Gastrocnemius medialis (tissue), 4 donors: ENCODE results near the gene CCDC12. TPM values are rescaled to one million over a fixed set of nuclear protein-coding genes. Genes with fewer than 3 reads are reported as not detected.

Experiments
- ATAC-seq, 2 donors: fragments of 150-250 bp; one replicate each; pipeline ENCODE4 v1.9.1; 2016
- DNase-seq, 2 donors: peaks; one replicate each; pipeline ENCODE4 v3.0.0-alpha.2; 2019
- H3K27ac ChIP-seq, 4 donors: fragments of 200-600 bp; sonication (generic); 1 replicate in 1 of 4; 2 replicates in 3 of 4; pipeline ENCODE4 v1.5.1; 2016 to 2018; ENCODE audit warnings: mild to moderate bottlenecking in 2 of 4, moderate library complexity in 1 of 4
- H3K27me3 ChIP-seq, 3 donors: fragments of 200-600 bp; sonication (generic) in 2 of 3; 1 replicate in 1 of 3; 2 replicates in 2 of 3; pipeline versions ENCODE4 v1.5.1 to v1.6.0; 2016 to 2019; ENCODE audit warnings: mild to moderate bottlenecking in 1 of 3, moderate library complexity in 1 of 3
- H3K36me3 ChIP-seq, 2 donors: fragments of 200-600 bp; sonication (generic) in 1 of 2; one replicate each; pipeline ENCODE4 v1.5.1; 2017 to 2018
- H3K4me1 ChIP-seq, 2 donors: fragments of 200-600 bp; sonication (generic) in 1 of 2; one replicate each; pipeline ENCODE4 v1.5.1; 2016 to 2017; ENCODE audit warnings: mild to moderate bottlenecking in 2 of 2
- H3K4me3 ChIP-seq, 4 donors: fragments of 200-600 bp; sonication (generic) in 3 of 4; 1 replicate in 1 of 4; 2 replicates in 3 of 4; pipeline ENCODE4 v1.5.1; 2016 to 2019; ENCODE audit warnings: mild to moderate bottlenecking in 2 of 4
- H3K9me3 ChIP-seq, 3 donors: fragments of 200-600 bp; sonication (generic) in 2 of 3; 1 replicate in 1 of 3; 2 replicates in 2 of 3; pipeline ENCODE4 v1.5.1; 2016 to 2019
- POLR2A ChIP-seq, 2 donors: fragments of 450-650 bp; IDR thresholded peaks; one replicate each; pipeline ENCODE4 v1.6.1; 2017; ENCODE audit warnings: antibody characterized with exemption in 2 of 2, mild to moderate bottlenecking in 2 of 2, moderate library complexity in 2 of 2
- in situ Hi-C, 4 donors: fragments of 200-750 bp; cut with MboI; loops; one replicate each; pipeline versions ENCODE4 v1.15.0 to v1.8.0; 2017; ENCODE audit warnings: low sequenced_read_pairs in 4 of 4
- intact Hi-C: fragments of 100-400 bp; cut with DNase I; formaldehyde crosslinking; loops from one replicate; pipeline ENCODE4 v1.15.1; 2023; ENCODE audit warnings: low total_unique reads
- total RNA-seq, 4 donors: library from RNA; depleted of rRNA; stranded (reverse); fragments of >200 nt; gene quantifications; one replicate each; pipeline versions ENCODE4 v1.1.0 to v1.2.3, GENCODE V29; 2016
- TF ChIP-seq, protein P1 (sequence below), 5 experiments: fragments of 450-650 bp in 3 of 5; fragments of 200-600 bp in 2 of 5; sonication (generic) in 2 of 5; IDR thresholded peaks in 4 of 5; conservative IDR thresholded peaks in 1 of 5; 1 replicate in 4 of 5; 2 replicates in 1 of 5; pipeline ENCODE4 v1.5.1; 2016 to 2019; ENCODE audit warnings: antibody characterized with exemption in 5 of 5, mild to moderate bottlenecking in 3 of 5, moderate library complexity in 3 of 5

CCDC12 gene
- total RNA-seq, 4 donors from 2014 or later = 24.6 to 32.0 (median 29.0) TPM

DNA sequence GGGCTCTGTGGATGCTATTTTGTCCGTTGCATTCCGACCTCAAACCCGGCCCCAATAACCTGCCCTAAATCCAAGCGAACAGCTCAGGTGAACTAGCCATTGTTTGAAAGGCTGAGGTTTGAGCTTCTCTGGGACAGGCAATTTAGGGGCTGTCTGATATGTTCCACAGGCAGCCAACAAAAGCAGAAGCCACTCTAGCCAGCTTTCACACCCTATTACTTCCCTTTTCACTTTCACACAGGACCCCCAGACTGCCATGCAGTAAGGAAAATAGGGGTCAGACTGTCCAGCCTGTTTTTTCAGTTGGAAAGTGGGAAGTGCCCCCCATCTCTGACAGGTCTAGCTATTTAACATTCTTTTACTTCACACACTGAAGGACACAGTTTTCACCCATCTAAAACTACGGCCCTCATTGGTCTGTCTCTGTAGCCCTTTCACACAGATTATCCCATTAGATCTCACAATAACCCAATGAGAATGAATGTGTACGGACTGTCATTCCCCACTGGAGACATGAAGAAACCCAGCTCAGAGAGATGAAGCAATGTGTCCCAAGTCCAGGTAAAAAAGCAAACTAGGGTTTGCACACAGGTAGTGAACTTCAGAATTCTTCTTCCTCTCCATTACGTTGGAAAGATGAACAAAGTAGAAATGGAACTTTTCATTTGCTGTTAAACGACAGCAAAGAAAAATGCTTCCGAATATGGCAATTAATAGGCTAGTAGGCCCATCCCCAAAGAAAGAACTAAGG, 1.9 kb downstream of the CCDC12 start:
- DNase-seq = no peak
- Histone ChIP-seq H3K27ac (peak overlapping the region; percentile 17 to 95 (median 65)), H3K4me1 (peaks cover 64 to 67% of the 10 kb centered on the region in 2 donors), H3K9me3 (no peaks in the 10 kb centered on the region), H3K27me3 (no peaks in the 10 kb centered on the region), H3K36me3 (no peaks in the 10 kb centered on the region), H3K4me3 (no peak overlapping the region)
- TF ChIP-seq, protein P1, sequence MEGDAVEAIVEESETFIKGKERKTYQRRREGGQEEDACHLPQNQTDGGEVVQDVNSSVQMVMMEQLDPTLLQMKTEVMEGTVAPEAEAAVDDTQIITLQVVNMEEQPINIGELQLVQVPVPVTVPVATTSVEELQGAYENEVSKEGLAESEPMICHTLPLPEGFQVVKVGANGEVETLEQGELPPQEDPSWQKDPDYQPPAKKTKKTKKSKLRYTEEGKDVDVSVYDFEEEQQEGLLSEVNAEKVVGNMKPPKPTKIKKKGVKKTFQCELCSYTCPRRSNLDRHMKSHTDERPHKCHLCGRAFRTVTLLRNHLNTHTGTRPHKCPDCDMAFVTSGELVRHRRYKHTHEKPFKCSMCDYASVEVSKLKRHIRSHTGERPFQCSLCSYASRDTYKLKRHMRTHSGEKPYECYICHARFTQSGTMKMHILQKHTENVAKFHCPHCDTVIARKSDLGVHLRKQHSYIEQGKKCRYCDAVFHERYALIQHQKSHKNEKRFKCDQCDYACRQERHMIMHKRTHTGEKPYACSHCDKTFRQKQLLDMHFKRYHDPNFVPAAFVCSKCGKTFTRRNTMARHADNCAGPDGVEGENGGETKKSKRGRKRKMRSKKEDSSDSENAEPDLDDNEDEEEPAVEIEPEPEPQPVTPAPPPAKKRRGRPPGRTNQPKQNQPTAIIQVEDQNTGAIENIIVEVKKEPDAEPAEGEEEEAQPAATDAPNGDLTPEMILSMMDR (IDR thresholded peaks at IDR 0.05 in 4 of 5, conservative IDR thresholded peaks at IDR 0.05 in 1 of 5) = no peak
- TF ChIP-seq POLR2A (IDR thresholded peaks at IDR 0.05) = no peak
- no peak for ATAC-seq
- intact Hi-C loops = loop anchor here (5.0 kb wide), 1 partner anchor 107 kb away; no protein-coding TSS in a partner anchor
- in situ Hi-C loops = no loop called here

DNA sequence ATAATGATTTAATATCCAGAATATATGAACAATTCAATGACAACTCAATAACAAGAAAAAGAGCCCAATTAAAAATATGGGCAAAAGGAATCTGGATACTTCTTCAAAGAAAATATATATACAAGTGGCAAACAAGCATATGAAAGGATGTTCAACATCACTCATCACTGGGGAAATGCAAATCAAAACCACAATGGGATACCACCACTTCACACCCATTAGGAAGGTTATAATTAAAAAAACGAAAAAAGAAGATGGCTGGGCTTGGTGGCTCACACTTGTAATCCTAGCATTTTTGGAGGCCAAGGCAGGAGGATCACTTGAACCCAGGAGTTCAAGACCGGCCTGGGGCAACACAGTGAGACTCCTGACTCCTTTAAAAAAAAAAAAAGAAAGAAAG, 4.1 kb downstream of the CCDC12 start:
- in situ Hi-C loops (no loop called here), intact Hi-C loops (no loop called here)
- Histone ChIP-seq H3K27me3 (no peaks in the 10 kb centered on the region), H3K36me3 (no peaks in the 10 kb centered on the region), H3K4me1 (peaks cover 71 to 74% of the 10 kb centered on the region in 2 donors), H3K27ac (peak overlapping the region in 1 of 4 donors; percentile 76), H3K4me3 (no peak overlapping the region), H3K9me3 (no peaks in the 10 kb centered on the region)
- ATAC-seq = no peak
- no peak for DNase-seq
- no peak for TF ChIP-seq POLR2A (IDR thresholded peaks at IDR 0.05)
- TF ChIP-seq, protein P1 (IDR thresholded peaks at IDR 0.05 in 4 of 5, conservative IDR thresholded peaks at IDR 0.05 in 1 of 5) = no peak

DNA sequence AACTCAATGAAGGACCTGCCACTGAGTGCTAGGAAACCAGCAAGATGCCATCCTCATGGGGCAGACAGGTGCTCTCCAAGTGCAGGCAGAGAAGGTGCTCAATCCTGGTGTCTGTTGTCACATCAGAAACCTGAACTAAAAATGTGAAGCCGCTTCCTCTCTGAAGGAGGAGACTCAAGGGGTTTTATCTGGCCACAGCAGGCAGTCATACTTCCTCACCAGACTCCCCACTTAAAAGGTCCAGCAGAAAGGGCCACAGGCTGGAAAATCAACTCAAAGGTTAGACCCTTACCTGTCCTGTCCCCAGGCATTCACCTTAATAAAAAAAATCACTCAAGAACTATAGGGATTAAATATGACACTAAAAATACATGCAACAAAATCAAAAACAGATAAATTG, 4.8 kb downstream of the CCDC12 start:
- Histone ChIP-seq H3K27me3 (no peaks in the 10 kb centered on the region), H3K27ac (peak overlapping the region; percentile 61 to 80 (median 72)), H3K4me3 (no peak overlapping the region), H3K4me1 (peaks cover 75% of the 10 kb centered on the region in 2 donors), H3K36me3 (no peaks in the 10 kb centered on the region), H3K9me3 (no peaks in the 10 kb centered on the region)
- in situ Hi-C loops (no loop called here), intact Hi-C loops (no loop called here)
- DNase-seq (no peak), ATAC-seq (no peak)
- TF ChIP-seq POLR2A (IDR thresholded peaks at IDR 0.05) = no peak
- TF ChIP-seq, protein P1 (IDR thresholded peaks at IDR 0.05 in 4 of 5, conservative IDR thresholded peaks at IDR 0.05 in 1 of 5) = no peak

DNA sequence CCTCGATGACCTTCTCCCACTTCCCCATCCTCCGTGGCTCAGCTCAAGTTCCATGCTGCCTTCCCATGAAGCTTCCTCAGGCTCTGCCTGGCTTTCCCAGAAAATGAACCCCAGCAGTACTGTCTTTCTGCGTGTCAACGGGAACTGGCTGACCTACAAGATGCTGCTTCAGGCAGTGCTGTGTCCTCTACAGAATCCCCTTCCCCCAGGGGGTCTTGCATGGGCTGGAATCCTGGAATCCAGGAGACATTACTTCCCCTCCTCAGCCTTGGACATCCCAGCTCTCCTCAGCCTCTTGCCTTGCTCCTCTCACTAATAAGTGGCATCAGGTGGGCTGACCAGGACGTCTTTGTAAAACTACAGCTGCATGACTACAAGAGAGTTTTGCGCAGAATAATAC, 5.4 kb downstream of the CCDC12 start:
- peaks cover 81% of the 10 kb centered on the region in 2 donors for H3K4me1 ChIP-seq
- no peak for TF ChIP-seq POLR2A (IDR thresholded peaks at IDR 0.05)
- TF ChIP-seq, protein P1 (IDR thresholded peaks at IDR 0.05 in 4 of 5, conservative IDR thresholded peaks at IDR 0.05 in 1 of 5) = no peak
- intact Hi-C loops (no loop called here), in situ Hi-C loops (no loop called here)
- peak overlapping the region in 1 of 4 donors; percentile 11 for H3K4me3 ChIP-seq
- no peaks in the 10 kb centered on the region for H3K27me3 ChIP-seq
- H3K36me3 ChIP-seq = no peaks in the 10 kb centered on the region
- peak in 1 of 2 donors; percentile 10 for ATAC-seq
- H3K27ac ChIP-seq = peak overlapping the region; percentile 61 to 80 (median 72)
- no peak for DNase-seq
- no peaks in the 10 kb centered on the region for H3K9me3 ChIP-seq
